PC-9 (cell line): ENCODE results near the gene SYTL5.

ENCODE experiments used
- CTCF ChIP-seq: fragments of 200-600 bp; sonication (generic); conservative IDR thresholded peaks from 2 replicates; pipeline ENCODE4 v1.6.1; 2017; ENCODE audit warnings: mixed run types, antibody characterized with exemption, mild to moderate bottlenecking, moderate library complexity
- EZH2 ChIP-seq: fragments of 200-600 bp; sonication (generic); IDR thresholded peaks from 2 replicates; pipeline ENCODE4 v1.8.0; 2017; ENCODE audit warnings: antibody characterized with exemption, low read depth

- TF ChIP-seq CTCF (no peak), EZH2 (no peak)
Measured at GRCh38 chrX:38150993-38151392, 144.6 kb downstream of the SYTL5 start.
